SK-N-SH treated with all-trans-retinoic acid at 6 μM for 48 hours (cell line): Measurements from ENCODE around the gene MALL.

Experiments used
- ATAC-seq: fragments of 200-7000 bp; cut with Tn5 transposase; 3 replicates; pipeline ENCODE4 v1.9.1; 2020; ENCODE audit warnings: mild to moderate bottlenecking, moderate library complexity
- ARNTL ChIP-seq: fragments of 450-650 bp; formaldehyde crosslinking; IDR thresholded peaks from 2 replicates; pipeline ENCODE4 v1.5.0; 2020; ENCODE audit warnings: low read depth, mild to moderate bottlenecking, moderate library complexity, borderline replicate concordance
- BACH2 ChIP-seq: fragments of 250-450 bp; sonication (Bioruptor Pico); IDR thresholded peaks from 2 replicates; pipeline ENCODE4 v1.9.0; 2021; ENCODE audit warnings: mild to moderate bottlenecking, borderline replicate concordance
- CREB5 ChIP-seq: fragments of 250-450 bp; sonication (Bioruptor Pico); IDR thresholded peaks from 2 replicates; pipeline ENCODE4 v1.5.1; 2020; ENCODE audit warnings: low read depth, mild to moderate bottlenecking, moderate library complexity
- GLIS3 ChIP-seq: fragments of 250-450 bp; sonication (Bioruptor Pico); IDR thresholded peaks from 2 replicates; pipeline ENCODE4 v1.5.0; 2020; ENCODE audit warnings: mild to moderate bottlenecking, moderate library complexity
- ISL1 ChIP-seq: fragments of 250-450 bp; sonication (Bioruptor Pico); IDR thresholded peaks from 2 replicates; pipeline ENCODE4 v2.1.2; 2022; ENCODE audit warnings: mild to moderate bottlenecking, moderate library complexity
- OSR1 ChIP-seq: fragments of 250-450 bp; sonication (Bioruptor Pico); IDR thresholded peaks from 2 replicates; pipeline ENCODE4 v1.8.0; 2022; ENCODE audit warnings: moderate library complexity, mild to moderate bottlenecking, inconsistent platforms
- PATZ1 ChIP-seq: fragments of 250-450 bp; sonication (Bioruptor Pico); IDR thresholded peaks from 2 replicates; pipeline ENCODE4 v1.8.0; 2020; ENCODE audit warnings: mild to moderate bottlenecking, moderate library complexity, borderline replicate concordance
- PPARA ChIP-seq: fragments of 250-450 bp; sonication (Bioruptor Pico); IDR thresholded peaks from 2 replicates; pipeline ENCODE4 v1.5.0; 2020; ENCODE audit warnings: mild to moderate bottlenecking, borderline replicate concordance
- RARB ChIP-seq: fragments of 250-450 bp; sonication (Bioruptor Pico); IDR thresholded peaks from 2 replicates; pipeline ENCODE4 v1.8.0; 2021; ENCODE audit warnings: mild to moderate bottlenecking, moderate library complexity
- SNAI2 ChIP-seq: fragments of 250-450 bp; sonication (Bioruptor Pico); IDR thresholded peaks from 2 replicates; pipeline ENCODE4 v1.5.0; 2020; ENCODE audit warnings: mild to moderate bottlenecking, moderate library complexity
- TCF4 ChIP-seq: fragments of 250-450 bp; sonication (Bioruptor Pico); IDR thresholded peaks from 2 replicates; pipeline ENCODE4 v1.8.0; 2021; ENCODE audit warnings: mild to moderate bottlenecking, moderate library complexity, borderline replicate concordance
- TOX ChIP-seq: fragments of 250-450 bp; sonication (Bioruptor Pico); IDR thresholded peaks from 2 replicates; pipeline ENCODE4 v1.8.0; 2021; ENCODE audit warnings: mild to moderate bottlenecking, moderate library complexity, borderline replicate concordance
- ZC3H10 ChIP-seq: fragments of 250-450 bp; sonication (Bioruptor Pico); IDR thresholded peaks from 2 replicates; pipeline ENCODE4 v1.5.1; 2021; ENCODE audit warnings: mild to moderate bottlenecking, moderate library complexity
- ZFP3 ChIP-seq: fragments of 250-450 bp; sonication (Bioruptor Pico); IDR thresholded peaks from 2 replicates; pipeline ENCODE4 v1.5.0; 2020; ENCODE audit warnings: mild to moderate bottlenecking, moderate library complexity
- ZFP30 ChIP-seq: fragments of 450-650 bp; formaldehyde crosslinking; IDR thresholded peaks from 2 replicates; pipeline ENCODE4 v1.5.0; 2022; ENCODE audit warnings: mild to moderate bottlenecking, moderate library complexity
- ZNF565 ChIP-seq: fragments of 450-650 bp; formaldehyde crosslinking; conservative IDR thresholded peaks from 2 replicates; pipeline ENCODE4 v1.5.0; 2020; ENCODE audit warnings: low read depth, mild to moderate bottlenecking, moderate library complexity
- ZNF70 ChIP-seq: fragments of 450-650 bp; formaldehyde crosslinking; IDR thresholded peaks from 2 replicates; pipeline ENCODE4 v1.5.0; 2020; ENCODE audit warnings: mild to moderate bottlenecking, moderate library complexity
- ZNF8 ChIP-seq: fragments of 450-650 bp; formaldehyde crosslinking; IDR thresholded peaks from 2 replicates; pipeline ENCODE4 v1.5.0; 2020; ENCODE audit warnings: mild to moderate bottlenecking, moderate library complexity
- TF ChIP-seq, protein P1 (sequence below): fragments of 250-450 bp; sonication (Bioruptor Pico); IDR thresholded peaks from 2 replicates; pipeline ENCODE4 v1.5.0; 2020; ENCODE audit warnings: mild to moderate bottlenecking, moderate library complexity
- TF ChIP-seq, protein P2 (sequence below): fragments of 250-450 bp; sonication (Bioruptor Pico); IDR thresholded peaks from 2 replicates; pipeline ENCODE4 v1.5.1; 2021; ENCODE audit warnings: mild to moderate bottlenecking, moderate library complexity
- TF ChIP-seq, protein P3 (sequence below): fragments of 250-450 bp; sonication (Bioruptor Pico); IDR thresholded peaks from 2 replicates; pipeline ENCODE4 v1.8.0; 2021; ENCODE audit warnings: low read depth, mild to moderate bottlenecking, moderate library complexity, borderline replicate concordance

MALL gene

DNA sequence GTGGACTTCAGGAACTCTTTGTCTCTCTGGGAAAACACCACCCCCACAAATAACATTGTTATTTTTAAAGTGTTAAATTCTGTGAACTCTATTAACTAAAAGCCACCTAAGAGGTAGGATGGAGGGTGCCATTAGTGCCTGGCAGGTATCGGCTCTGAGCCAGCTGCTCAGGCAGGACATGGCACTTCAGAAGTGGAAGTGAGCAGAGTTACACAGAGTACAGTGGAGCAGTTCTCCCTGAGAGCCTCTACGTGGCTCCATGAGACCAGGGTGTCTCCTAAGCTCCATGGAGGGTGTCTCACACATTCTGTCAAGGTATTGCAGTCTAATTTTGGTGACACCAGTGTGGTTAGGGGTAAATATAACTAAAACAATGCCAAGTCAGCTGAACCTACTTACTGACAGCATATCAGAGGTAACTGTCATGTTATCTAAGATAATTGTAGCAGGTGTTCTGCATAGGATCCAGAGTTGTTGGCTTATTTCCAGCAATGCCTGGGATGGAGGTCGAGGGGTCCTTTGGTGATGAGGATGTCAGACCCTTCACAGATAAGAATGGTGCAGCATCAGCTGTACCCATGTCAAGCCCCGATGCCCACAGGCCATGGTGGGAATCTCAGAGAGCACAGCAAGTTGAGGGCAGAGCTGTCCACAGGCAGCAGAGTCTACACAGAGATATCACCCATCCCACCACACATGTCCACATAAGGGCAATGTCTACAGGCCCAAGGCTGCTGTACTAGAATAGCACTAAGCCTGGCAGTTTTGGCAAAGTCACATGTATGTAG lies 8.6 kb upstream of the MALL start:
- TF ChIP-seq SNAI2 (CRISPR knock-in tag) = no peak
- TF ChIP-seq, protein P1, sequence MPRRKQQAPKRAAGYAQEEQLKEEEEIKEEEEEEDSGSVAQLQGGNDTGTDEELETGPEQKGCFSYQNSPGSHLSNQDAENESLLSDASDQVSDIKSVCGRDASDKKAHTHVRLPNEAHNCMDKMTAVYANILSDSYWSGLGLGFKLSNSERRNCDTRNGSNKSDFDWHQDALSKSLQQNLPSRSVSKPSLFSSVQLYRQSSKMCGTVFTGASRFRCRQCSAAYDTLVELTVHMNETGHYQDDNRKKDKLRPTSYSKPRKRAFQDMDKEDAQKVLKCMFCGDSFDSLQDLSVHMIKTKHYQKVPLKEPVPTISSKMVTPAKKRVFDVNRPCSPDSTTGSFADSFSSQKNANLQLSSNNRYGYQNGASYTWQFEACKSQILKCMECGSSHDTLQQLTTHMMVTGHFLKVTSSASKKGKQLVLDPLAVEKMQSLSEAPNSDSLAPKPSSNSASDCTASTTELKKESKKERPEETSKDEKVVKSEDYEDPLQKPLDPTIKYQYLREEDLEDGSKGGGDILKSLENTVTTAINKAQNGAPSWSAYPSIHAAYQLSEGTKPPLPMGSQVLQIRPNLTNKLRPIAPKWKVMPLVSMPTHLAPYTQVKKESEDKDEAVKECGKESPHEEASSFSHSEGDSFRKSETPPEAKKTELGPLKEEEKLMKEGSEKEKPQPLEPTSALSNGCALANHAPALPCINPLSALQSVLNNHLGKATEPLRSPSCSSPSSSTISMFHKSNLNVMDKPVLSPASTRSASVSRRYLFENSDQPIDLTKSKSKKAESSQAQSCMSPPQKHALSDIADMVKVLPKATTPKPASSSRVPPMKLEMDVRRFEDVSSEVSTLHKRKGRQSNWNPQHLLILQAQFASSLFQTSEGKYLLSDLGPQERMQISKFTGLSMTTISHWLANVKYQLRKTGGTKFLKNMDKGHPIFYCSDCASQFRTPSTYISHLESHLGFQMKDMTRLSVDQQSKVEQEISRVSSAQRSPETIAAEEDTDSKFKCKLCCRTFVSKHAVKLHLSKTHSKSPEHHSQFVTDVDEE (CRISPR knock-in tag) = no peak
- TF ChIP-seq ZNF565 (CRISPR knock-in tag) = no peak
- TF ChIP-seq TCF4 (CRISPR knock-in tag) = no peak
- no peak for TF ChIP-seq PATZ1 (CRISPR knock-in tag)
- TF ChIP-seq CREB5 (CRISPR knock-in tag) = no peak
- TF ChIP-seq PPARA (CRISPR knock-in tag) = no peak
- TF ChIP-seq BACH2 (CRISPR knock-in tag) = no peak
- TF ChIP-seq ZFP30 (CRISPR knock-in tag) = no peak
- TF ChIP-seq, protein P2, sequence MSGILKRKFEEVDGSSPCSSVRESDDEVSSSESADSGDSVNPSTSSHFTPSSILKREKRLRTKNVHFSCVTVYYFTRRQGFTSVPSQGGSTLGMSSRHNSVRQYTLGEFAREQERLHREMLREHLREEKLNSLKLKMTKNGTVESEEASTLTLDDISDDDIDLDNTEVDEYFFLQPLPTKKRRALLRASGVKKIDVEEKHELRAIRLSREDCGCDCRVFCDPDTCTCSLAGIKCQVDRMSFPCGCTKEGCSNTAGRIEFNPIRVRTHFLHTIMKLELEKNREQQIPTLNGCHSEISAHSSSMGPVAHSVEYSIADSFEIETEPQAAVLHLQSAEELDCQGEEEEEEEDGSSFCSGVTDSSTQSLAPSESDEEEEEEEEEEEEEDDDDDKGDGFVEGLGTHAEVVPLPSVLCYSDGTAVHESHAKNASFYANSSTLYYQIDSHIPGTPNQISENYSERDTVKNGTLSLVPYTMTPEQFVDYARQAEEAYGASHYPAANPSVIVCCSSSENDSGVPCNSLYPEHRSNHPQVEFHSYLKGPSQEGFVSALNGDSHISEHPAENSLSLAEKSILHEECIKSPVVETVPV (CRISPR knock-in tag) = no peak
- no peak for TF ChIP-seq ZC3H10 (CRISPR knock-in tag)
- TF ChIP-seq, protein P3, sequence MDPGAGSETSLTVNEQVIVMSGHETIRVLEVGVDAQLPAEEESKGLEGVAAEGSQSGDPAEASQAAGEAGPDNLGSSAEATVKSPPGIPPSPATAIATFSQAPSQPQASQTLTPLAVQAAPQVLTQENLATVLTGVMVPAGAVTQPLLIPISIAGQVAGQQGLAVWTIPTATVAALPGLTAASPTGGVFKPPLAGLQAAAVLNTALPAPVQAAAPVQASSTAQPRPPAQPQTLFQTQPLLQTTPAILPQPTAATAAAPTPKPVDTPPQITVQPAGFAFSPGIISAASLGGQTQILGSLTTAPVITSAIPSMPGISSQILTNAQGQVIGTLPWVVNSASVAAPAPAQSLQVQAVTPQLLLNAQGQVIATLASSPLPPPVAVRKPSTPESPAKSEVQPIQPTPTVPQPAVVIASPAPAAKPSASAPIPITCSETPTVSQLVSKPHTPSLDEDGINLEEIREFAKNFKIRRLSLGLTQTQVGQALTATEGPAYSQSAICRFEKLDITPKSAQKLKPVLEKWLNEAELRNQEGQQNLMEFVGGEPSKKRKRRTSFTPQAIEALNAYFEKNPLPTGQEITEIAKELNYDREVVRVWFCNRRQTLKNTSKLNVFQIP (CRISPR knock-in tag) = no peak
- no peak for TF ChIP-seq ARNTL (CRISPR knock-in tag)
- no peak for TF ChIP-seq ZNF70
- no peak for TF ChIP-seq ISL1 (CRISPR knock-in tag)
- TF ChIP-seq ZFP3 = no peak
- no peak for TF ChIP-seq GLIS3 (CRISPR knock-in tag)
- no peak for TF ChIP-seq TOX (CRISPR knock-in tag)
- TF ChIP-seq, all 23 proteins: peak for 0
- no peak for ATAC-seq

- TF ChIP-seq GLIS3 (CRISPR knock-in tag) (no peak), SNAI2 (CRISPR knock-in tag) (no peak), ZC3H10 (CRISPR knock-in tag) (no peak), ISL1 (CRISPR knock-in tag) (no peak), ZFP30 (CRISPR knock-in tag) (no peak), BACH2 (CRISPR knock-in tag) (no peak), RARB (no peak), ZNF8 (CRISPR knock-in tag) (no peak), OSR1 (CRISPR knock-in tag) (no peak)
- TF ChIP-seq, protein P1 (CRISPR knock-in tag) = no peak
- TF ChIP-seq, protein P2 (CRISPR knock-in tag) = no peak
- ATAC-seq = no peak
Observed at GRCh38 chr2:110121592-110121991, 6.0 kb upstream of the MALL start.
